K562 (cell line): Measurements from ENCODE around the gene LIFR. TPM values are rescaled to one million over a fixed set of nuclear protein-coding genes. Genes with fewer than 3 reads are reported as not detected.

Source experiments
- ATAC-seq: fragments of 200-7000 bp; cut with Tn5 transposase; 3 replicates; pipeline ENCODE4 v1.9.1; 2020; ENCODE audit warnings: moderate library complexity
- BruUV-seq: library from RNA; stranded (reverse); fragments of 400-500 nt; replicated peaks from 2 replicates; lab custom pipeline; 2021; lab: Mats Ljungman, UMichigan
- CTCF ChIA-PET: fragments of 300-600 bp; formaldehyde crosslinking; extraction: SDS; loops from one replicate; lab custom pipeline; 2021; ENCODE audit warnings: low intra/inter-chr PET ratio; lab: Yijun Ruan, JAX
- POLR2A ChIA-PET: fragments of 300-600, 350-650 bp; sonication (Branson Sonifier 250); formaldehyde crosslinking; extraction: SDS; loops from one replicate; lab custom pipeline; 2021; ENCODE audit warnings: antibody characterized with exemption, inconsistent platforms; lab: Yijun Ruan, JAX
- DNase-seq, 4 experiments: peaks; one replicate each; pipeline versions ENCODE4 v3.0.0 to v3.0.0-alpha.2; 2011 to 2018; ENCODE audit warnings: low spot score in 3 of 4, mixed read lengths in 3 of 4; ENCODE audit errors: extremely low read depth in 1 of 4
- FAIRE-seq: peaks from 2 replicates; lab custom pipeline; 2011; peaks lifted over from hg19 to GRCh38; lab: Jason Lieb, UNC
- H2AFZ ChIP-seq: 2 replicates; pipeline ENCODE4 v1.6.0; 2011; ENCODE audit warnings: low read depth, low read length, control low read depth, inconsistent platforms
- H3K27ac ChIP-seq: fragments of 200-600 bp; 3 replicates; pipeline ENCODE4 v1.8.0; 2011; ENCODE audit warnings: low read depth, mild to moderate bottlenecking, control low read depth, inconsistent platforms, low read length, moderate library complexity, mixed read lengths; ENCODE audit errors: extremely low read depth
- H3K27me3 ChIP-seq, 2 experiments: fragments of 300-600 bp in 1 of 2; 2 replicates in 1 of 2; 3 replicates in 1 of 2; pipeline versions ENCODE4 v1.6.0 to v1.8.0; 2011; ENCODE audit warnings: inconsistent platforms in 2 of 2, low read length in 2 of 2, mild to moderate bottlenecking in 1 of 2, mixed read lengths in 1 of 2, moderate library complexity in 1 of 2; ENCODE audit not compliant: control insufficient read depth in 2 of 2, insufficient read depth in 2 of 2
- H3K36me3 ChIP-seq: fragments of 300-600 bp; 3 replicates; pipeline ENCODE4 v1.8.0; 2011; ENCODE audit warnings: mild to moderate bottlenecking, low read length, inconsistent platforms; ENCODE audit not compliant: control insufficient read depth, insufficient read depth
- H3K4me1 ChIP-seq, 2 experiments: fragments of 200-600 bp in 1 of 2; replicated peaks in 1 of 2; 2 replicates in 1 of 2; 3 replicates in 1 of 2; pipeline versions ENCODE4 v1.5.1 to v1.8.0; 2011; ENCODE audit warnings: inconsistent platforms in 2 of 2, low read length in 2 of 2, mild to moderate bottlenecking in 1 of 2, mixed read lengths in 1 of 2, moderate library complexity in 1 of 2; ENCODE audit not compliant: control insufficient read depth in 2 of 2, insufficient read depth in 2 of 2
- H3K4me2 ChIP-seq: 2 replicates; pipeline ENCODE4 v1.6.1; 2011; ENCODE audit warnings: low read length, control low read depth, inconsistent platforms, mixed read lengths; ENCODE audit not compliant: insufficient read depth
- H3K4me3 ChIP-seq: fragments of 200-600 bp; sonication (generic), shearing (Covaris generic); 2 replicates; pipeline ENCODE4 v1.5.1; 2016; ENCODE audit warnings: control low read depth, inconsistent platforms
- H3K79me2 ChIP-seq: fragments of 200-600 bp; 3 replicates; pipeline ENCODE4 v1.8.0; 2011; ENCODE audit warnings: low read length, inconsistent platforms; ENCODE audit not compliant: control insufficient read depth, insufficient read depth
- H3K9ac ChIP-seq, 2 experiments: 2 replicates each; pipeline versions ENCODE4 v1.6.0 to v1.6.1; 2011; ENCODE audit warnings: low read depth in 2 of 2, low read length in 2 of 2, control low read depth in 1 of 2, inconsistent platforms in 1 of 2, mild to moderate bottlenecking in 1 of 2, mixed read lengths in 1 of 2; ENCODE audit not compliant: insufficient read depth in 1 of 2
- H3K9me1 ChIP-seq: one replicate; pipeline ENCODE4 v1.6.0; 2011; ENCODE audit warnings: inconsistent platforms, mild to moderate bottlenecking, low read length, moderate library complexity; ENCODE audit not compliant: control insufficient read depth, insufficient read depth
- H3K9me3 ChIP-seq: replicated peaks from 2 replicates; pipeline ENCODE4 v1.5.1; 2011; ENCODE audit warnings: low read depth, low read length, inconsistent platforms; ENCODE audit not compliant: control insufficient read depth, insufficient read depth
- H4K20me1 ChIP-seq: replicated peaks from 2 replicates; pipeline ENCODE4 v1.6.1; 2011; ENCODE audit warnings: low read length, inconsistent platforms, mixed read lengths; ENCODE audit not compliant: control insufficient read depth, insufficient read depth
- DPF2 ChIP-seq: fragments of 450-650 bp; IDR thresholded peaks from 2 replicates; pipeline ENCODE4 v1.6.1; 2016
- FOXK2 ChIP-seq, 2 experiments: fragments of 450-650 bp; IDR thresholded peaks in 1 of 2; conservative IDR thresholded peaks in 1 of 2; 2 replicates each; pipeline ENCODE4 v1.6.1; 2016; ENCODE audit warnings: low read depth in 2 of 2, mild to moderate bottlenecking in 1 of 2
- MECOM ChIP-seq: fragments of 250-450 bp; sonication (Bioruptor Pico); IDR thresholded peaks from 2 replicates; pipeline ENCODE4 v1.8.0; 2022; ENCODE audit warnings: inconsistent platforms
- PML ChIP-seq: IDR thresholded peaks from 2 replicates; pipeline ENCODE4 v1.6.1; 2012; ENCODE audit warnings: low read length, inconsistent platforms
- SRSF3 ChIP-seq: fragments of 200-400 bp; formaldehyde crosslinking; IDR thresholded peaks from 2 replicates; pipeline ENCODE4 v1.6.1; 2016; ENCODE audit warnings: mild to moderate bottlenecking, low read length, moderate library complexity; ENCODE audit not compliant: insufficient read depth
- ZNF133 ChIP-seq: fragments of 250-450 bp; sonication (Bioruptor Pico); IDR thresholded peaks from 2 replicates; pipeline ENCODE4 v1.4.0; 2020; ENCODE audit warnings: mild to moderate bottlenecking
- ZSCAN29 ChIP-seq: fragments of 450-650 bp; IDR thresholded peaks from 2 replicates; pipeline ENCODE4 v1.6.1; 2017
- WGBS: fragments of 100-300 bp; shearing (Covaris generic); methylation state at CpG from one replicate; pipeline ENCODE4 v1.1.6; 2016; ENCODE audit warnings: low coverage, mixed read lengths; ENCODE audit not compliant: insufficient coverage; ENCODE audit errors: missing lambda C conversion rate; 5-methylcytosine and 5-hydroxymethylcytosine counted together
- in situ Hi-C: fragments of 300-500 bp; cut with MboI; formaldehyde crosslinking; loops from 4 replicates; pipeline ENCODE4 v1.15.0; 2018; ENCODE audit warnings: inconsistent platforms, mixed read lengths
- intact Hi-C: fragments of 100-400 bp; cut with micrococcal nuclease; formaldehyde crosslinking; loops from 2 replicates; pipeline ENCODE4 v1.14.2; 2022
- polyA plus RNA-seq, 8 experiments: library from polyadenylated mRNA; depleted of rRNA in 4 of 8; stranded (reverse) in 5 of 8; unstranded in 3 of 8; fragments of >200 nt; fragmentation: Nextera tagmentation in 2 of 8; fragmentation: Illumina TruSeq in 1 of 8; extraction: Ambion mirVana in 2 of 8; extraction: Trizol in 1 of 8; gene quantifications; 2 replicates each; pipeline versions ENCODE4 v1.2.1 to v1.2.3, GENCODE V29; 2011 to 2014; ENCODE audit warnings: inconsistent platforms in 1 of 8, missing spikeins in 1 of 8
- total RNA-seq, 7 experiments: library from RNA; depleted of rRNA in 6 of 7; stranded (reverse); fragments of >200 nt in 6 of 7; fragmentation: Illumina TruSeq in 2 of 7; extraction: Trizol in 2 of 7; gene quantifications; 2 replicates each; pipeline versions ENCODE4 v1.2.1 to v1.2.3, GENCODE V29; 2011 to 2021; ENCODE audit warnings: low replicate concordance in 1 of 7
- TF ChIP-seq, protein P1 (sequence below): fragments of 200-800 bp; sonication (Bioruptor generic); IDR thresholded peaks from 2 replicates; pipeline ENCODE4 v1.6.1; 2017; ENCODE audit warnings: missing genetic modification characterization, missing compliant biosample characterization
- TF ChIP-seq, protein P2 (sequence below): sonication (generic); formaldehyde crosslinking; IDR thresholded peaks from 2 replicates; pipeline ENCODE4 v1.8.0; 2022; ENCODE audit warnings: mild to moderate bottlenecking, missing genetic modification reagents, borderline replicate concordance
- TF ChIP-seq, protein P3 (sequence below): fragments of 250-450 bp; sonication (Bioruptor Pico); IDR thresholded peaks from 2 replicates; pipeline ENCODE4 v1.8.0; 2021; ENCODE audit warnings: borderline replicate concordance, mild to moderate bottlenecking, moderate library complexity; ENCODE audit not compliant: poor library complexity, severe bottlenecking

LIFR gene
- total and polyA plus RNA-seq, 9 of the 15 experiments (the other 6 are each of a cell fraction or from before 2014, with no cell fraction given) = 0.43 to 5.7 (median 3.3) TPM

DNA sequence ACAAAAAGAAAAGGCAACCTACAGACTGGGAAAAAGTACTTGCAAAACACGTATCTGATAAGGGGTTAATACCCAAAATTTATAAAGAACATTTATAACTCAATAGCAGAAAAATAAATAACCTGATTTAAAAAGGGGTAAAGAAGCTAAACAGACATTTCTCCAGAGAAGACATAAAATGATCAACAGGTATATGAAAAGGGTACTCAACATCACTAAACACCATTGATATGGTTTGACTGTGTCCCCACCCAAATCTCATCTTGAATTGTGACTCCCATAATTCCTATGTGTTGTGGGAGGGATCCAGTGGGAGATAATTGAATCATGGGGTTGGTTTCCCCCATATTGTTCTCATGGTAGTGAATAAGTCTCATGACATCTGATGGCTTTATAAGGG, 27.1 kb upstream of the LIFR start:
- Histone ChIP-seq H3K36me3 (no peaks in the 10 kb centered on the region), H3K9me1 (no peaks in the 10 kb centered on the region), H4K20me1 (no peaks in the 10 kb centered on the region), H3K27ac (no peak overlapping the region), H3K9me3 (no peaks in the 10 kb centered on the region), H2AFZ (no peak overlapping the region), H3K9ac (no peak overlapping the region), H3K4me2 (no peak overlapping the region), H3K27me3 (no peaks in the 10 kb centered on the region; a peak in 1 of 5 replicates), H3K4me3 (no peak overlapping the region), H3K4me1 (no peaks in the 10 kb centered on the region), H3K79me2 (no peaks in the 10 kb centered on the region)
- FAIRE-seq = no peak
- in situ Hi-C loops = no loop called here
- intact Hi-C loops = no loop called here
- CTCF ChIA-PET = no interaction called here
- TF ChIP-seq SRSF3 (no peak), FOXK2 (conservative IDR thresholded peaks at IDR 0.05 in 1 of 2, IDR thresholded peaks at IDR 0.05 in 1 of 2; ENCODE audit: low read depth in 2 of 2) (no peak), PML (no peak), ZSCAN29 (no peak), DPF2 (no peak), ZNF133 (no peak), MECOM (CRISPR knock-in tag) (no peak)
- TF ChIP-seq, protein P1, sequence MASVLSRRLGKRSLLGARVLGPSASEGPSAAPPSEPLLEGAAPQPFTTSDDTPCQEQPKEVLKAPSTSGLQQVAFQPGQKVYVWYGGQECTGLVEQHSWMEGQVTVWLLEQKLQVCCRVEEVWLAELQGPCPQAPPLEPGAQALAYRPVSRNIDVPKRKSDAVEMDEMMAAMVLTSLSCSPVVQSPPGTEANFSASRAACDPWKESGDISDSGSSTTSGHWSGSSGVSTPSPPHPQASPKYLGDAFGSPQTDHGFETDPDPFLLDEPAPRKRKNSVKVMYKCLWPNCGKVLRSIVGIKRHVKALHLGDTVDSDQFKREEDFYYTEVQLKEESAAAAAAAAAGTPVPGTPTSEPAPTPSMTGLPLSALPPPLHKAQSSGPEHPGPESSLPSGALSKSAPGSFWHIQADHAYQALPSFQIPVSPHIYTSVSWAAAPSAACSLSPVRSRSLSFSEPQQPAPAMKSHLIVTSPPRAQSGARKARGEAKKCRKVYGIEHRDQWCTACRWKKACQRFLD (CRISPR knock-in tag) = no peak
- TF ChIP-seq, protein P2, sequence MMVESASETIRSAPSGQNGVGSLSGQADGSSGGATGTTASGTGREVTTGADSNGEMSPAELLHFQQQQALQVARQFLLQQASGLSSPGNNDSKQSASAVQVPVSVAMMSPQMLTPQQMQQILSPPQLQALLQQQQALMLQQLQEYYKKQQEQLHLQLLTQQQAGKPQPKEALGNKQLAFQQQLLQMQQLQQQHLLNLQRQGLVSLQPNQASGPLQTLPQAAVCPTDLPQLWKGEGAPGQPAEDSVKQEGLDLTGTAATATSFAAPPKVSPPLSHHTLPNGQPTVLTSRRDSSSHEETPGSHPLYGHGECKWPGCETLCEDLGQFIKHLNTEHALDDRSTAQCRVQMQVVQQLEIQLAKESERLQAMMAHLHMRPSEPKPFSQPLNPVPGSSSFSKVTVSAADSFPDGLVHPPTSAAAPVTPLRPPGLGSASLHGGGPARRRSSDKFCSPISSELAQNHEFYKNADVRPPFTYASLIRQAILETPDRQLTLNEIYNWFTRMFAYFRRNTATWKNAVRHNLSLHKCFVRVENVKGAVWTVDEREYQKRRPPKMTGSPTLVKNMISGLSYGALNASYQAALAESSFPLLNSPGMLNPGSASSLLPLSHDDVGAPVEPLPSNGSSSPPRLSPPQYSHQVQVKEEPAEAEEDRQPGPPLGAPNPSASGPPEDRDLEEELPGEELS (CRISPR knock-in tag) = no peak
- TF ChIP-seq, protein P3, sequence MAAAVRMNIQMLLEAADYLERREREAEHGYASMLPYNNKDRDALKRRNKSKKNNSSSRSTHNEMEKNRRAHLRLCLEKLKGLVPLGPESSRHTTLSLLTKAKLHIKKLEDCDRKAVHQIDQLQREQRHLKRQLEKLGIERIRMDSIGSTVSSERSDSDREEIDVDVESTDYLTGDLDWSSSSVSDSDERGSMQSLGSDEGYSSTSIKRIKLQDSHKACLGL = no peak
- 5% methylated on average over 1 of the region's 1 CpG for WGBS
- DNase-seq = no peak
- POLR2A ChIA-PET = no interaction called here
- no peak for ATAC-seq
- no TSS peak for BruUV-seq
